Endothelial cell of umbilical vein (primary cell): Measurements from ENCODE around the gene OR1I1. TPM values are rescaled to one million over a fixed set of nuclear protein-coding genes. Genes with fewer than 3 reads are reported as not detected.

ENCODE experiments used
- BruUV-seq: library from RNA; stranded (reverse); fragments of 400-500 nt; replicated peaks from 2 replicates; lab custom pipeline; 2021; lab: Mats Ljungman, UMichigan
- CTCF ChIA-PET: fragments of 300-600, 350-600 bp; sonication (Branson Sonifier 250); formaldehyde crosslinking; loops from one replicate; lab custom pipeline; 2021; ENCODE audit warnings: antibody characterized with exemption, inconsistent platforms; lab: Charles Lee
- POLR2A ChIA-PET: fragments of 300-600, 350-600 bp; sonication (Branson Sonifier 250); formaldehyde crosslinking; loops from one replicate; lab custom pipeline; 2021; ENCODE audit warnings: antibody characterized with exemption, inconsistent platforms; lab: Charles Lee
- DNase-seq: peaks from one replicate; pipeline ENCODE4 v3.0.0-alpha.2; 2011; ENCODE audit warnings: low read depth, low spot score
- FAIRE-seq: peaks from 2 replicates; lab custom pipeline; 2011; peaks lifted over from hg19 to GRCh38; lab: Jason Lieb, UNC
- H2AFZ ChIP-seq: 2 replicates; pipeline ENCODE4 v1.6.0; 2012; ENCODE audit warnings: low read depth, low read length, control low read depth, inconsistent platforms
- H3K27ac ChIP-seq: 2 replicates; pipeline ENCODE4 v1.5.1; 2011; ENCODE audit warnings: low read depth, mild to moderate bottlenecking, control low read depth, low read length, moderate library complexity; ENCODE audit not compliant: insufficient read depth
- H3K27me3 ChIP-seq, 2 experiments: 2 replicates each; pipeline versions ENCODE4 v1.6.0 to v1.6.1; 2011; ENCODE audit warnings: low read length in 2 of 2, mixed read lengths in 1 of 2; ENCODE audit not compliant: control insufficient read depth in 2 of 2, insufficient read depth in 2 of 2
- H3K36me3 ChIP-seq, 2 experiments: 2 replicates in 1 of 2; 3 replicates in 1 of 2; pipeline ENCODE4 v1.5.1; 2011; ENCODE audit warnings: low read length in 2 of 2, mild to moderate bottlenecking in 1 of 2, moderate library complexity in 1 of 2; ENCODE audit not compliant: control insufficient read depth in 2 of 2, insufficient read depth in 2 of 2; ENCODE audit errors: extremely low read depth in 1 of 2
- H3K4me1 ChIP-seq: 3 replicates; pipeline ENCODE4 v1.5.1; 2011; ENCODE audit warnings: mild to moderate bottlenecking, low read length; ENCODE audit not compliant: control insufficient read depth, insufficient read depth; ENCODE audit errors: extremely low read depth
- H3K4me2 ChIP-seq: 2 replicates; pipeline ENCODE4 v1.6.1; 2011; ENCODE audit warnings: low read length, control low read depth, mixed read lengths; ENCODE audit not compliant: insufficient read depth
- H3K4me3 ChIP-seq, 3 experiments: fragments of 200-600 bp in 1 of 3; sonication (generic), shearing (Covaris generic) in 1 of 3; replicated peaks in 1 of 3; 2 replicates each; pipeline ENCODE4 v1.5.1; 2011 to 2016; ENCODE audit warnings: control low read depth in 3 of 3, low read length in 3 of 3, mild to moderate bottlenecking in 2 of 3, inconsistent platforms in 1 of 3, low read depth in 1 of 3, moderate library complexity in 1 of 3; ENCODE audit not compliant: insufficient read depth in 1 of 3
- H3K79me2 ChIP-seq: 2 replicates; pipeline ENCODE4 v1.6.0; 2012; ENCODE audit warnings: low read length, inconsistent platforms; ENCODE audit not compliant: control insufficient read depth, insufficient read depth
- H3K9ac ChIP-seq: replicated peaks from 2 replicates; pipeline ENCODE3; 2011; ENCODE audit warnings: low read length, control low read depth; ENCODE audit not compliant: insufficient read depth; ENCODE audit errors: extremely low read depth
- H3K9me1 ChIP-seq: replicated peaks from 3 replicates; pipeline ENCODE4 v1.6.0; 2011; ENCODE audit warnings: mild to moderate bottlenecking, low read length; ENCODE audit not compliant: control insufficient read depth, insufficient read depth; ENCODE audit errors: extremely low read depth
- H3K9me3 ChIP-seq: replicated peaks from 2 replicates; pipeline ENCODE4 v1.5.1; 2012; ENCODE audit warnings: low read length, inconsistent platforms; ENCODE audit not compliant: control insufficient read depth, insufficient read depth
- H4K20me1 ChIP-seq: replicated peaks from 2 replicates; pipeline ENCODE3; 2011; ENCODE audit warnings: mild to moderate bottlenecking, low read length; ENCODE audit not compliant: control insufficient read depth, insufficient read depth; ENCODE audit errors: extremely low read depth
- FOS ChIP-seq: IDR thresholded peaks from 2 replicates; pipeline ENCODE4 v1.6.1; 2011; ENCODE audit warnings: mild to moderate bottlenecking, low read length, moderate library complexity, borderline replicate concordance; ENCODE audit not compliant: insufficient read depth
- GATA2 ChIP-seq: IDR thresholded peaks from 2 replicates; pipeline ENCODE4 v1.7.0; 2011; ENCODE audit warnings: low read depth, mild to moderate bottlenecking, moderate library complexity, mixed read lengths, low read length; ENCODE audit not compliant: insufficient read length, insufficient read depth
- JUN ChIP-seq: IDR thresholded peaks from 2 replicates; pipeline ENCODE4 v1.6.1; 2011; ENCODE audit warnings: borderline replicate concordance, low read depth; ENCODE audit not compliant: insufficient read length, insufficient read depth
- POLR2AphosphoS5 ChIP-seq: IDR thresholded peaks from 2 replicates; pipeline ENCODE4 v1.6.1; 2012; ENCODE audit warnings: low read depth, mild to moderate bottlenecking, control low read depth, low read length, moderate library complexity; ENCODE audit not compliant: insufficient read depth
- dilution Hi-C: fragments of 300-500 bp; cut with MboI; formaldehyde crosslinking; loops from one replicate; pipeline ENCODE4 v1.15.0; 2019; ENCODE audit warnings: low sequenced_read_pairs; ENCODE audit not compliant: extremely low pct_ligation_motif_present
- intact Hi-C: fragments of 100-400 bp; cut with micrococcal nuclease; formaldehyde crosslinking; loops from one replicate; pipeline ENCODE4 v1.10.0; 2022
- polyA plus RNA-seq, 4 experiments: library from polyadenylated mRNA; depleted of rRNA in 3 of 4; stranded (reverse) in 3 of 4; unstranded in 1 of 4; fragments of >200 nt; gene quantifications; 2 replicates each; pipeline versions ENCODE4 v1.2.1 to v1.2.3, GENCODE V29; 2011 to 2012; ENCODE audit warnings: missing spikeins in 1 of 4
- total RNA-seq: library from RNA; stranded (reverse); gene quantifications from 2 replicates; pipeline ENCODE4 v1.2.3, GENCODE V29; 2021
- TF ChIP-seq, protein P1 (sequence below), 2 donors: IDR thresholded peaks; 1 replicate in 1 of 2; 2 replicates in 1 of 2; pipeline ENCODE4 v1.5.1; 2011; ENCODE audit warnings: low read length in 2 of 2, mild to moderate bottlenecking in 2 of 2, moderate library complexity in 2 of 2, control low read depth in 1 of 2, inconsistent platforms in 1 of 2, low read depth in 1 of 2; ENCODE audit not compliant: insufficient read depth in 1 of 2; ENCODE audit errors: extremely low read depth in 1 of 2
- TF ChIP-seq, protein P2 (sequence below): IDR thresholded peaks from 2 replicates; pipeline ENCODE4 v1.6.1; 2011; ENCODE audit not compliant: insufficient read depth, insufficient read length

Gene OR1I1
- total and polyA plus RNA-seq, 2 donors (not counting 3 experiments of a cell fraction or from before 2014, with no cell fraction given) = not detected

DNA sequence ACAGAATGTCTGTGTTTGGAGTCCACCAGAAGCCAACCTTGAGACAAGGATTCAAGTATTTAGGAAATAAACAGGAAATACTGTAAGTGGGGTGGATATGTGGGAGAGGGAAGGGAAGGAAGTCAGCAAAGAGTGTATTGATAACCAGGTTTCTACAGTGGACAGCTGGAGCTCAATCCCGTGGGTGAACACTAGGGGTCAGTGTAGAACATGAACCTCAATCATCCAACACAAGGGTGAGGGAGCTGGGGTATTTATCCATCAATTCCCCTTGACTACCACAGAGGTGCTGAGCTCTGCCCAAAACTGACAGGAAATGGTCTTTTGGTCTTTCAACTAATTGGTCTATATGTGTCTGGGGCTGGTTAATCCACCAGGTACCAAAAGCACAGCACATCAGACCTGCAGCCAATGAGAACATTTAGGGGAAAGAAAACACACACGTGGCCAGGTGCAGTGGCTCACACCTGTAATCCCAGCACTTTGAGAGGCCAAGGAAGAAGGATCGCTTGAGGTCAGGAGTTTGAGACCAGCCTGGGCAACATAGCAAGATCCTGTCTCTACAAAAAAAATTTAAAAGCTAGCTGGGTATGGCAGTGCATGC is 19.6 kb downstream of the OR1I1 start:
- Histone ChIP-seq H3K9me1 (no peaks in the 10 kb centered on the region), H3K9ac (no peak overlapping the region), H3K36me3 (no peaks in the 10 kb centered on the region), H4K20me1 (no peaks in the 10 kb centered on the region), H3K4me2 (no peak overlapping the region), H3K27ac (no peak overlapping the region), H3K27me3 (no peaks in the 10 kb centered on the region), H3K79me2 (no peaks in the 10 kb centered on the region), H2AFZ (no peak overlapping the region), H3K4me3 (no peak overlapping the region), H3K4me1 (peaks cover 3% of the 10 kb centered on the region), H3K9me3 (no peaks in the 10 kb centered on the region)
- TF ChIP-seq POLR2AphosphoS5 (no peak), FOS (no peak), GATA2 (no peak), JUN (no peak)
- TF ChIP-seq, protein P1, sequence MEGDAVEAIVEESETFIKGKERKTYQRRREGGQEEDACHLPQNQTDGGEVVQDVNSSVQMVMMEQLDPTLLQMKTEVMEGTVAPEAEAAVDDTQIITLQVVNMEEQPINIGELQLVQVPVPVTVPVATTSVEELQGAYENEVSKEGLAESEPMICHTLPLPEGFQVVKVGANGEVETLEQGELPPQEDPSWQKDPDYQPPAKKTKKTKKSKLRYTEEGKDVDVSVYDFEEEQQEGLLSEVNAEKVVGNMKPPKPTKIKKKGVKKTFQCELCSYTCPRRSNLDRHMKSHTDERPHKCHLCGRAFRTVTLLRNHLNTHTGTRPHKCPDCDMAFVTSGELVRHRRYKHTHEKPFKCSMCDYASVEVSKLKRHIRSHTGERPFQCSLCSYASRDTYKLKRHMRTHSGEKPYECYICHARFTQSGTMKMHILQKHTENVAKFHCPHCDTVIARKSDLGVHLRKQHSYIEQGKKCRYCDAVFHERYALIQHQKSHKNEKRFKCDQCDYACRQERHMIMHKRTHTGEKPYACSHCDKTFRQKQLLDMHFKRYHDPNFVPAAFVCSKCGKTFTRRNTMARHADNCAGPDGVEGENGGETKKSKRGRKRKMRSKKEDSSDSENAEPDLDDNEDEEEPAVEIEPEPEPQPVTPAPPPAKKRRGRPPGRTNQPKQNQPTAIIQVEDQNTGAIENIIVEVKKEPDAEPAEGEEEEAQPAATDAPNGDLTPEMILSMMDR (IDR thresholded peaks at IDR 0.05; ENCODE audit: extremely low read depth in 1 of 2, insufficient read depth in 1 of 2, low read depth in 1 of 2, low read length in 2 of 2) = peak; percentile 79 to 85
- TF ChIP-seq, protein P2, sequence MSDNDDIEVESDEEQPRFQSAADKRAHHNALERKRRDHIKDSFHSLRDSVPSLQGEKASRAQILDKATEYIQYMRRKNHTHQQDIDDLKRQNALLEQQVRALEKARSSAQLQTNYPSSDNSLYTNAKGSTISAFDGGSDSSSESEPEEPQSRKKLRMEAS = no peak
- intact Hi-C loops = loop anchor here (1.0 to 10.0 kb wide), 4 partner anchors 49 to 1083 kb away; partner anchors contain the start of gene FAM32A
- DNase-seq = peak; percentile 75
- dilution Hi-C loops = no loop called here
- peak; percentile 85 for FAIRE-seq
- BruUV-seq = no TSS peak
- ChIA-PET POLR2A (no interaction called here), CTCF (interaction anchor here (0.5 to 4.3 kb wide), 37 partner anchors 9 to 956 kb away, joined by 3 to 176 read pairs (median 5); partner anchors contain the start of genes AKAP8, AKAP8L, BRD4 and OR1I1)
